SK-N-SH (cell line): ENCODE results near the gene GATD1. TPM values are rescaled to one million over a fixed set of nuclear protein-coding genes. Genes with fewer than 3 reads are reported as not detected.
A peak's percentile ranks its signal among the peaks of the same experiment; 100 is the strongest.

Source experiments
- CTCF ChIA-PET: fragments of 300-600, 350-600 bp; formaldehyde crosslinking; extraction: SDS; loops from one replicate; lab custom pipeline; 2021; lab: Yijun Ruan, JAX
- POLR2A ChIA-PET: fragments of 350-600 bp; sonication (Branson Sonifier 250); formaldehyde crosslinking; extraction: SDS; loops from one replicate; lab custom pipeline; 2020; ENCODE audit warnings: antibody characterized with exemption, inconsistent platforms; lab: Yijun Ruan, JAX
- DNase-seq: peaks from one replicate; pipeline ENCODE4 v3.0.0; 2012
- H2AFZ ChIP-seq: fragments of 200-600 bp; sonication (generic); 2 replicates; pipeline ENCODE4 v1.8.1; 2016; ENCODE audit warnings: antibody characterized with exemption, mild to moderate bottlenecking, low read depth
- H3F3A ChIP-seq: fragments of 200-600 bp; sonication (generic); replicated peaks from 2 replicates; pipeline ENCODE3; 2016; ENCODE audit warnings: antibody characterized with exemption, mild to moderate bottlenecking; ENCODE audit not compliant: insufficient read depth
- H3K27ac ChIP-seq, 2 experiments: fragments of 200-500 bp in 1 of 2; fragments of 200-600 bp in 1 of 2; sonication (Bioruptor generic) in 1 of 2; sonication (generic), shearing (Covaris generic) in 1 of 2; 2 replicates each; pipeline versions ENCODE4 v1.5.1 to v1.6.1; 2014 to 2016; ENCODE audit warnings: low read depth in 2 of 2, inconsistent platforms in 1 of 2, low read length in 1 of 2, mild to moderate bottlenecking in 1 of 2, mixed read lengths in 1 of 2
- H3K27me3 ChIP-seq: fragments of 200-600 bp; sonication (generic), shearing (Covaris generic); 2 replicates; pipeline ENCODE4 v1.6.1; 2016; ENCODE audit warnings: mixed run types; ENCODE audit not compliant: insufficient read depth
- H3K36me3 ChIP-seq, 2 experiments: fragments of 200-500 bp in 1 of 2; fragments of 200-600 bp in 1 of 2; sonication (Bioruptor generic) in 1 of 2; sonication (generic) in 1 of 2; replicated peaks in 1 of 2; 2 replicates each; pipeline versions ENCODE3 to v1.5.1; 2014 to 2016; ENCODE audit warnings: low read length in 1 of 2, mild to moderate bottlenecking in 1 of 2; ENCODE audit not compliant: insufficient read depth in 2 of 2, control insufficient read depth in 1 of 2
- H3K4me1 ChIP-seq, 2 experiments: fragments of 200-500 bp in 1 of 2; fragments of 200-600 bp in 1 of 2; sonication (Bioruptor generic) in 1 of 2; sonication (generic), shearing (Covaris generic) in 1 of 2; 2 replicates each; pipeline versions ENCODE4 v1.5.1 to v1.6.1; 2014 to 2016; ENCODE audit warnings: low read depth in 1 of 2, low read length in 1 of 2, mixed run types in 1 of 2; ENCODE audit not compliant: insufficient read depth in 2 of 2, control insufficient read depth in 1 of 2
- H3K4me2 ChIP-seq: fragments of 200-600 bp; sonication (generic), shearing (Covaris generic); 2 replicates; pipeline ENCODE4 v1.6.1; 2017; ENCODE audit warnings: mixed run types
- H3K4me3 ChIP-seq, 2 experiments: fragments of 200-500 bp in 1 of 2; fragments of 200-600 bp in 1 of 2; sonication (Bioruptor generic) in 1 of 2; sonication (generic), shearing (Covaris generic) in 1 of 2; 2 replicates each; pipeline versions ENCODE4 v1.5.1 to v1.8.1; 2014 to 2016; ENCODE audit warnings: low read depth in 2 of 2, inconsistent platforms in 1 of 2, low read length in 1 of 2, mild to moderate bottlenecking in 1 of 2, mixed read lengths in 1 of 2, moderate library complexity in 1 of 2
- H3K79me2 ChIP-seq: fragments of 200-600 bp; sonication (generic); 2 replicates; pipeline ENCODE4 v1.8.1; 2017; ENCODE audit warnings: mild to moderate bottlenecking; ENCODE audit not compliant: insufficient read depth
- H3K9ac ChIP-seq: fragments of 200-600 bp; sonication (generic); 2 replicates; pipeline ENCODE4 v1.6.1; 2017; ENCODE audit warnings: mixed run types
- H3K9me2 ChIP-seq: fragments of 200-600 bp; sonication (generic); 2 replicates; pipeline ENCODE4 v1.6.1; 2017; ENCODE audit warnings: mixed run types
- H3K9me3 ChIP-seq: fragments of 200-600 bp; sonication (generic); 2 replicates; pipeline ENCODE4 v1.6.1; 2017; ENCODE audit warnings: mixed run types, mild to moderate bottlenecking, moderate library complexity
- H4K20me1 ChIP-seq: fragments of 200-600 bp; sonication (generic); 2 replicates; pipeline ENCODE4 v1.6.1; 2017; ENCODE audit warnings: mild to moderate bottlenecking, mixed run types; ENCODE audit not compliant: insufficient read depth
- CHD2 ChIP-seq: fragments of 150-350 bp; IDR thresholded peaks from 2 replicates; pipeline ENCODE4 v1.6.1; 2018; ENCODE audit warnings: low read length; ENCODE audit not compliant: partially characterized antibody
- CTCF ChIP-seq: fragments of 200-600 bp; sonication (generic); IDR thresholded peaks from 2 replicates; pipeline ENCODE4 v1.6.1; 2017; ENCODE audit warnings: antibody characterized with exemption, mild to moderate bottlenecking, moderate library complexity
- ELF1 ChIP-seq: IDR thresholded peaks from 2 replicates; pipeline ENCODE4 v1.4.0; 2012
- GATA2 ChIP-seq: sonication (generic); formaldehyde crosslinking; IDR thresholded peaks from 2 replicates; pipeline ENCODE4 v1.5.0; 2020; ENCODE audit warnings: mild to moderate bottlenecking, missing genetic modification reagents
- IRF3 ChIP-seq: fragments of 150-350 bp; IDR thresholded peaks from 2 replicates; pipeline ENCODE4 v1.6.1; 2016; ENCODE audit warnings: mild to moderate bottlenecking, low read depth, low read length
- JUND ChIP-seq: IDR thresholded peaks from 2 replicates; pipeline ENCODE4 v1.4.0; 2012
- MAX ChIP-seq: IDR thresholded peaks from 2 replicates; pipeline ENCODE4 v1.4.0; 2012; ENCODE audit warnings: low read depth
- NRF1 ChIP-seq: IDR thresholded peaks from 2 replicates; pipeline ENCODE4 v1.6.1; 2012; ENCODE audit warnings: low read depth, mild to moderate bottlenecking, low read length
- PBX3 ChIP-seq: IDR thresholded peaks from 2 replicates; pipeline ENCODE4; 2012
- POLR2AphosphoS5 ChIP-seq: IDR thresholded peaks from 2 replicates; pipeline ENCODE4 v1.6.1; 2012; ENCODE audit warnings: low read depth, low read length
- TCF12 ChIP-seq: IDR thresholded peaks from 2 replicates; pipeline ENCODE4 v1.4.0; 2012
- TEAD4 ChIP-seq: IDR thresholded peaks from 2 replicates; pipeline ENCODE4 v1.4.0; 2012; ENCODE audit warnings: mild to moderate bottlenecking, borderline replicate concordance; ENCODE audit not compliant: insufficient read depth
- USF2 ChIP-seq: fragments of 150-350 bp; IDR thresholded peaks from 2 replicates; pipeline ENCODE4 v1.6.1; 2017; ENCODE audit warnings: antibody characterized with exemption, low read length, low read depth, borderline replicate concordance
- ZBTB33 ChIP-seq: IDR thresholded peaks from 2 replicates; pipeline ENCODE4 v1.4.0; 2012; ENCODE audit warnings: low read depth, borderline replicate concordance
- WGBS: methylation state at CpG from one replicate; pipeline ENCODE4 v1.1.6; 2017; ENCODE audit warnings: low lambda C conversion rate; 5-methylcytosine and 5-hydroxymethylcytosine counted together
- polyA plus RNA-seq, 3 experiments: library from polyadenylated mRNA; depleted of rRNA; stranded (reverse); fragments of >200 nt; gene quantifications; 2 replicates each; pipeline ENCODE4 v1.2.3, GENCODE V29; 2012

Gene GATD1
- polyA plus RNA-seq, 1 of the 3 experiments (the other 2 are of a cell fraction), result 86.2 TPM

GRCh38 chr11:774873-775592 lies 2.3 kb downstream of the GATD1 start:
- H3K4me1 ChIP-seq, result peaks cover 11 to 19% of the 10 kb centered on the region in 2 experiments; a peak in 2 of 4 replicates
- H3F3A ChIP-seq, result no peaks in the 10 kb centered on the region
- no peak overlapping the region; a peak in 1 of 4 replicates for H3K27ac ChIP-seq
- H3K9ac ChIP-seq, result 0 out of 2 replicates have a peak overlapping the region, but pooled peaks have one; percentile 22
- H3K4me3 ChIP-seq, result no peak overlapping the region; a peak in 1 of 4 replicates
- peak overlapping the region; percentile 98 for H3K4me2 ChIP-seq
- no peaks in the 10 kb centered on the region for H3K9me2 ChIP-seq
- peaks cover 79% of the 10 kb centered on the region for H3K79me2 ChIP-seq
- ChIA-PET CTCF (interaction anchor here (1.1 to 3.1 kb wide), 5 partner anchors 11 to 52 kb away, joined by 4 to 31 read pairs (median 4); partner anchors contain the start of gene SLC25A22), POLR2A (interaction anchor here (2.8 kb wide), 1 partner anchor 15 kb away, joined by 18 read pairs; the partner anchor contains the start of gene CEND1)
- no peak overlapping the region for H2AFZ ChIP-seq
- peaks cover 44% of the 10 kb centered on the region for H4K20me1 ChIP-seq
- TF ChIP-seq GATA2 (CRISPR knock-in tag) (no peak), USF2 (no peak), PBX3 (no peak)
- no peaks in the 10 kb centered on the region for H3K9me3 ChIP-seq
- H3K36me3 ChIP-seq, result peaks cover 0 to 46% of the 10 kb centered on the region in 2 experiments
- H3K27me3 ChIP-seq, result no peaks in the 10 kb centered on the region
- DNase-seq, result no peak
- WGBS, result 86% methylated on average over 9 of the region's 20 CpGs

- Histone ChIP-seq H4K20me1 (peaks cover 44% of the 10 kb centered on the region), H2AFZ (no peak overlapping the region), H3K9me3 (no peaks in the 10 kb centered on the region), H3K79me2 (peaks cover 71% of the 10 kb centered on the region), H3K36me3 (peaks cover 0 to 47% of the 10 kb centered on the region in 2 experiments), H3K27ac (no peak overlapping the region), H3F3A (no peaks in the 10 kb centered on the region), H3K4me3 (no peak overlapping the region), H3K4me1 (peaks cover 11 to 19% of the 10 kb centered on the region in 2 experiments; a peak in 2 of 4 replicates), H3K9ac (no peak overlapping the region), H3K4me2 (no peak overlapping the region), H3K27me3 (no peaks in the 10 kb centered on the region), H3K9me2 (no peaks in the 10 kb centered on the region)
- TF ChIP-seq POLR2AphosphoS5, result no peak
- TF ChIP-seq IRF3, result no peak
- no peak for TF ChIP-seq CTCF
- no peak for TF ChIP-seq ELF1
- no peak for TF ChIP-seq GATA2 (CRISPR knock-in tag)
- no peak for TF ChIP-seq ZBTB33
- TF ChIP-seq TCF12, result no peak
- no peak for TF ChIP-seq CHD2
- TF ChIP-seq NRF1, result no peak
- no peak for TF ChIP-seq JUND
- TF ChIP-seq TEAD4, result no peak
- no peak for TF ChIP-seq MAX
- WGBS, result 80% methylated on average over 1 of the region's 9 CpGs
- DNase-seq, result no peak
- ChIA-PET CTCF (interaction anchor here (1.0 to 1.1 kb wide), 3 partner anchors 9 to 46 kb away, joined by 3 to 4 read pairs (median 4); no protein-coding TSS in a partner anchor), POLR2A (interaction anchor here (1.3 kb wide), 1 partner anchor 16 kb away, joined by 3 read pairs; no protein-coding TSS in a partner anchor)
Measured at GRCh38 chr11:773830-774229, 3.5 kb downstream of the GATD1 start.
